ENCODE results near the gene FLVCR2.

Gene FLVCR2

DNA sequence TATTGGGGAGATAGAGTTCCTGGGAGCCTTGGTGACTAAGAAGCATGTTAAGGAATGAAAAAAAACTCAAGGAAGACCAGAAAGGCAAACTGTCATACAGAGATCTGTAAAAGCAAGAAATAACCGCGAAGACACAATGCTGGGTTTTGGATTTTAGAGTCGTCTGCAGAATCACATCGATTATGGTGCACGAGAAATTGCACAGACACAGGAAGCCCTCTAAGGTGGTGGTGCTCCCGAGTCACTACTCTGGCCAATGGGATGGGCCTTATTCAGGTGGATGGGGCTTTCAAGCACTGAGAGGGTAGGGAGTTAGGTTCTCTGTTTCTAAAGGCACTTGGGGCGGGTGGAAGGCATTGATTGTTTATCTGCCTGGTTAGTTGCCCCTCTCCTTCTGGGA, 10.3 kb upstream of the FLVCR2 start:
- Histone ChIP-seq H3K4me2 (ENCODE audit: low read length) (no peak overlapping the region), H3K27me3 (ENCODE audit: control insufficient read depth, low read length) (peaks cover 10% of the 10 kb centered on the region)

DNA sequence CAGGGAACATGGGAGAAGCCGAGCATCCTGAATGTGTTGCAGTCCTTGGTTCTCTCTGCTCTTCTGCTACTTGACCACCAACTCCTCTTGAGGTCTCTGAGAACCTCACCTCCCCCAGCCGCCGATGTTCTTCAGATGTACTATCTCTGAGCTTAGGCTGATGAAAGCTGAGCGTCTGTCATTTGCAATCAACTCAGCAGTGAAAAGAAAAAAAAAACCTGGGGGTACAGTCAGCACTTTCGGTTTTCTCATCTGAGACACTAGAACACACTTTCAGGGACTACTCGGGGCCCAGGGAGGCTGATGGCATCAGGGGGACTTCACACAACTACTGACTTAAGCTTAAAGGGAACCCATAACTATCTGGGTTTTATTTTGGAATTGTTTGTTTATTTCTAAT, 9.6 kb upstream of the FLVCR2 start:
- TF ChIP-seq CTCF (IDR thresholded peaks at IDR 0.05; ENCODE audit: low read depth, low read length, poor library complexity, severe bottlenecking) (no peak), EZH2phosphoT487 (IDR thresholded peaks at IDR 0.05; ENCODE audit: borderline replicate concordance, low read length) (no peak)
- H3K9me3 ChIP-seq (ENCODE audit: control insufficient read depth, insufficient read depth, low read length): no peaks in the 10 kb centered on the region
- no peak overlapping the region for H3K4me2 ChIP-seq (ENCODE audit: low read length)
- peaks cover 10% of the 10 kb centered on the region for H3K27me3 ChIP-seq (ENCODE audit: control insufficient read depth, low read length)
- no peaks in the 10 kb centered on the region for H3K79me2 ChIP-seq (ENCODE audit: control insufficient read depth, low read length)
- H4K20me1 ChIP-seq (ENCODE audit: control insufficient read depth, insufficient read depth, low read depth, low read length): no peaks in the 10 kb centered on the region
- no peaks in the 10 kb centered on the region for H3K9me2 ChIP-seq (replicated peaks; ENCODE audit: control insufficient read depth, low read length)
- H3F3A ChIP-seq (ENCODE audit: control insufficient read depth, insufficient read depth): no peaks in the 10 kb centered on the region
- H3K4me3 ChIP-seq (ENCODE audit: low read length): no peak overlapping the region
- H3K4me1 ChIP-seq (ENCODE audit: control insufficient read depth, low read length): no peaks in the 10 kb centered on the region
- no peaks in the 10 kb centered on the region for H3K36me3 ChIP-seq (ENCODE audit: control insufficient read depth, low read length)
- H3K27ac ChIP-seq (ENCODE audit: low read depth, low read length): no peak overlapping the region

More for the DNA sequence above, 10.3 kb upstream of the FLVCR2 start:
- no peaks in the 10 kb centered on the region for H3F3A ChIP-seq (ENCODE audit: control insufficient read depth, insufficient read depth)
- no peaks in the 10 kb centered on the region for H3K4me1 ChIP-seq (ENCODE audit: control insufficient read depth, low read length)
- no peaks in the 10 kb centered on the region for H3K9me3 ChIP-seq (ENCODE audit: control insufficient read depth, insufficient read depth, low read length)
- H4K20me1 ChIP-seq (ENCODE audit: control insufficient read depth, insufficient read depth, low read depth, low read length): no peaks in the 10 kb centered on the region
- H3K36me3 ChIP-seq (ENCODE audit: control insufficient read depth, low read length): no peaks in the 10 kb centered on the region
- H3K79me2 ChIP-seq (ENCODE audit: control insufficient read depth, low read length): no peaks in the 10 kb centered on the region
- no peak overlapping the region for H3K27ac ChIP-seq (ENCODE audit: low read depth, low read length)
- H3K9me2 ChIP-seq (replicated peaks; ENCODE audit: control insufficient read depth, low read length): no peaks in the 10 kb centered on the region
- H3K4me3 ChIP-seq (ENCODE audit: low read length): no peak overlapping the region
- TF ChIP-seq EZH2phosphoT487 (IDR thresholded peaks at IDR 0.05; ENCODE audit: borderline replicate concordance, low read length) (no peak), CTCF (IDR thresholded peaks at IDR 0.05; ENCODE audit: low read depth, low read length, poor library complexity, severe bottlenecking) (no peak)

- no peaks in the 10 kb centered on the region for H3K36me3 ChIP-seq (ENCODE audit: control insufficient read depth, low read length)
- no peaks in the 10 kb centered on the region for H3K4me1 ChIP-seq (ENCODE audit: control insufficient read depth, low read length)
- no peaks in the 10 kb centered on the region for H4K20me1 ChIP-seq (ENCODE audit: control insufficient read depth, insufficient read depth, low read depth, low read length)
- peaks cover 6% of the 10 kb centered on the region for H3K27me3 ChIP-seq (ENCODE audit: control insufficient read depth, low read length)
- H3K9me2 ChIP-seq (replicated peaks; ENCODE audit: control insufficient read depth, low read length): no peaks in the 10 kb centered on the region
- H3K79me2 ChIP-seq (ENCODE audit: control insufficient read depth, low read length): no peaks in the 10 kb centered on the region
- no peak overlapping the region for H3K4me3 ChIP-seq (ENCODE audit: low read length)
- TF ChIP-seq EZH2phosphoT487 (IDR thresholded peaks at IDR 0.05; ENCODE audit: borderline replicate concordance, low read length): no peak
- no peak for TF ChIP-seq CTCF (IDR thresholded peaks at IDR 0.05; ENCODE audit: low read depth, low read length, poor library complexity, severe bottlenecking)
- no peaks in the 10 kb centered on the region for H3K9me3 ChIP-seq (ENCODE audit: control insufficient read depth, insufficient read depth, low read length)
- no peaks in the 10 kb centered on the region for H3F3A ChIP-seq (ENCODE audit: control insufficient read depth, insufficient read depth)
- H3K27ac ChIP-seq (ENCODE audit: low read depth, low read length): no peak overlapping the region
- no peak overlapping the region for H3K4me2 ChIP-seq (ENCODE audit: low read length)
Measured at GRCh38 chr14:75570797-75571196, 7.6 kb upstream of the FLVCR2 start.

DNA sequence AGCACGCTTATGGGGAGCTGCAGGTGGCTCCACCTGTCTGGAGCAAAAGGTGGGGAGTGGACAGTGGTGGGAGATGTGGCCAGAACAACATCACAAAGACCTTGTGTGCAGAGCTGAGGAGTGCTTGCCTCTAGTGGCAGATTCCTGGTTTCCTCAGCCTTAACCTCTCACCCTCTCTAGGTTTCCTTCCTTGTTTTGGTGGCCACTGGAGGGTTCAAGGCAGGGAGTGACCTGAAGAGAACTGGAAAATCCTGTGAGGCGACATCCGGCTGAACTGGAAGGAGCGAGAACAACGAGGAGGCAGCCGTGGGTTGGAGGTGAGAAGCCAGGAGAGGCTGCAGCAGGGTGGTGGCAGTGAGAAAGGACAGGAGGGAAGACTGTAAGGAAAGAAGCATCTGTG, 6.3 kb upstream of the FLVCR2 start:
- Histone ChIP-seq H3K9me2 (replicated peaks; ENCODE audit: control insufficient read depth, low read length) (no peaks in the 10 kb centered on the region), H3K27me3 (ENCODE audit: control insufficient read depth, low read length) (peaks cover 6% of the 10 kb centered on the region), H3K9me3 (ENCODE audit: control insufficient read depth, insufficient read depth, low read length) (no peaks in the 10 kb centered on the region), H3K4me2 (ENCODE audit: low read length) (no peak overlapping the region), H3K4me3 (ENCODE audit: low read length) (no peak overlapping the region), H4K20me1 (ENCODE audit: control insufficient read depth, insufficient read depth, low read depth, low read length) (no peaks in the 10 kb centered on the region), H3K27ac (ENCODE audit: low read depth, low read length) (no peak overlapping the region), H3K79me2 (ENCODE audit: control insufficient read depth, low read length) (no peaks in the 10 kb centered on the region), H3K36me3 (ENCODE audit: control insufficient read depth, low read length) (no peaks in the 10 kb centered on the region), H3K4me1 (ENCODE audit: control insufficient read depth, low read length) (no peaks in the 10 kb centered on the region), H3F3A (ENCODE audit: control insufficient read depth, insufficient read depth) (no peaks in the 10 kb centered on the region)
- TF ChIP-seq EZH2phosphoT487 (IDR thresholded peaks at IDR 0.05; ENCODE audit: borderline replicate concordance, low read length): no peak
- no peak for TF ChIP-seq CTCF (IDR thresholded peaks at IDR 0.05; ENCODE audit: low read depth, low read length, poor library complexity, severe bottlenecking)

Measured in DOHH2 (cell line).